ENCODE measurements around the gene DNAJB12.
A peak's percentile ranks its signal among the peaks of the same experiment; 100 is the strongest.
"Not testable (repeated sequence)": the region's sequence is repeated elsewhere in the genome, so short reads cannot be mapped to it uniquely, and the experiment has no call there.

DNAJB12 gene

DNA sequence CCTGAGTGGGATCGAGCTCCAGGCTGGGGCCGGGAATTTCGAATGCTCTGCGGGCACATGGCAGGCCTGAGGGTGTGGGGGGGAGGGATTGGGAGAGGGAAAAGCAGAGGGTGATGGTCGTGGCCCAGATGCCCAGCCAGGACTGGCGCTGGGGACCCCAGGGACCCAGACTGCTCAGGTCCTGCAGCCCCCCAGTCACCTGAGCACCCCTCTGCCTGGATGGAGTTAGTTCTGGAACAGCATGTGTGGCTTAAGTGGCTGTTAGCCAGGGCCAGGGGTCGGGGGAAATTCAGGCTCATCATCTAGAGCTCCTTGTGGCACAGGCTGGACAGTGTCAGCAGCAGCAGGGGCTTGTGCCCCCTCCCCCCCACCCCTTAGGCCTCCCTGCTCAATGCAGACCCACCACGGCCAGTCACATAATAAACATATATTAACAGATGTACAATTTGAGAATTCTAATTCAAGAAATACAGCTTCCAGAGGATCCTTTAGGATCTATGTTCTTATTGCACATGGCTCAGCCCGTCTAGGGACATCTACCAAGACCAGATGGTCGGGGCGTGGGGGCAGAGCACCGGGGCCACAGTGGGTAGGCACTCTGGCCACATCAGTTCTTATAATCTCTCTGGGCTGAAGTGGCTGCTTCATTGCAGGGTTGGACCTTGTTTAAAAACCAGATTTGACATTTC is 22.2 kb downstream of the DNAJB12 start:
- H3K4me3 ChIP-seq (ENCODE audit: low read depth, low read length), result no peak overlapping the region
- TF ChIP-seq CTCF (IDR thresholded peaks at IDR 0.05; ENCODE audit: borderline replicate concordance, insufficient read depth, low read depth, low read length), result no peak

DNA sequence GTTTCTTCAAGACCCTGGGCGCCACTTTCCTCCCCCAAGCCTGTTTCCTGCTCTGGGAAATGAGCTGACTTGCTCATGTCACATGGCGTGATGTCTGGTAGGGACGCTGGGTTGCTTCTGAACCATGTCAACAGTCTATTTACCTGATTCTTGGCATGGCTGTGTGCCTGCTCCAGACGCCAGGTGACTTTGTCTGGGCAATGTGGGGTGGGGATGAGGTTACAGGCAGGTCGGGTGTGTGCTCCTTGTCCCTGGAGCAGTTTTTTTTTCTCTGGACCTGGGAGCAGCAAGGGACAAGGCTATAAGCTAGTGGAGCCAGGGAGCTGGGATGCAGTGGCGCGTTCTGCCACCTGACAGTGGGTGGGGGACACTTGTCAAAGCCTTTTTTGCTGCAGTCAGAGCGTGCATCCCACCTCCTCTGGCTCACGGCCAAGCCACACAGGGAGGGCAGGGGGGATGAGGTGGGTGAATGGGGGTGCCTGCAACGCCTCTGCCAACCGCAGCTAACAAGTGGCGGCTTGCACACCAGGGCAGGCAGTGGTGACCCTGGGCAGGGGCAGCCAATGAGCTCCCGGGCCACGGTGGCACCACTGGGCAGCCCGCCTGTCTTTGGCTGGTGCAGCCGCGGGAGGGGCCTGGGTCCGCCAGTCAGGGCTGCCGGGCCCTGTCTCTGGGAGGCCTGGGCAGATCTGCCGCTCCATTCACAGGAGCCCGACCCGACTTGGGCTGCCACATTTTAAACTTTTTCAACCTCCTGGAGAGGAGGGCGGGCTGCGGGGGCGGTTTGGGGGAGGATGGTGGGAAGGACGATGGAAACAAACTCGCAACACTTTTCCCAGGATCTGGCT is 22.9 kb downstream of the DNAJB12 start:
- peak; percentile 36; the same call in 1 of the 2 replicates for TF ChIP-seq CTCF (IDR thresholded peaks at IDR 0.05; ENCODE audit: borderline replicate concordance, insufficient read depth, low read depth, low read length)
- no peak overlapping the region for H3K4me3 ChIP-seq (ENCODE audit: low read depth, low read length)

DNA sequence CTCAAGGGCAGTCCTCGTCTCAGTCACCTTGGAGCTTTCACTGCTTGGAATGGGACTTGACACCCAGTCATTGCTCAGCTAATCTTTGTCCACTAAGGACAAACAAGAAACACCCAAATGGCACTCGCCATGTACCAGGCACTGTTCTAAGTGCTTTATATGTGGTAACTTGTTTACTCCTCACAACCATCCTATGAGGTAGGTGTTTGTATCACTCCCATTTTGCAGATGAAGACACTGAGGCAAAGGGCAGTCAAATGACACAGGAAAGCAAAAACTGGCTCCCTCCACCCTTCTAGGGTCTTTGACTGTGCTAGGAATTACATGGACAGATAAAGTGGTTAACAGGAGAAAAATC is 24.7 kb downstream of the DNAJB12 start:
- no peak for TF ChIP-seq CTCF (IDR thresholded peaks at IDR 0.05; ENCODE audit: borderline replicate concordance, insufficient read depth, low read depth, low read length)
- no peak overlapping the region for H3K4me3 ChIP-seq (ENCODE audit: low read depth, low read length)

- no peak overlapping the region for H3K4me3 ChIP-seq (ENCODE audit: low read depth, low read length)
- no peak for TF ChIP-seq CTCF (IDR thresholded peaks at IDR 0.05; ENCODE audit: borderline replicate concordance, insufficient read depth, low read depth, low read length)
Measured at GRCh38 chr10:72329290-72330068, 25.2 kb downstream of the DNAJB12 start.

DNA sequence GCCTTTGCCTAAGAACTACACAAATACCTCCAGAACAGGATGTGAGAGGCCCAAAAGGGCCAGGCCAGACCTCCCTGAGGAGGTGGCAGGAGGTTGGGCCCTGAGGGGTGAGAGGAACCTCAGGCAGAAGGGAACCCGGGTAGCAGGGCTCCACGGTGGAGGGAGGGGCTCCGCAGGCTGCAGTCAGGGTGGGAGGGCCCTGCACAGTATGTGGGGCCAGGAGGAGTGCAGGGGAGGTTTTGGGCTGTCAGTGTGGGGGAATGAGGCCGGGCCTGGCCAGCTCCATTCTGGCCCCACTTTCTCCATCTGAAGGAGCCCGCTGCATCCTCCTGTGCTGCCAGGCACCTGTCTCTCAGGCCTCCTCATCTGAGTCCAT is 25.9 kb downstream of the DNAJB12 start:
- H3K4me3 ChIP-seq (ENCODE audit: low read depth, low read length), result no peak overlapping the region
- no peak for TF ChIP-seq CTCF (IDR thresholded peaks at IDR 0.05; ENCODE audit: borderline replicate concordance, insufficient read depth, low read depth, low read length)

DNA sequence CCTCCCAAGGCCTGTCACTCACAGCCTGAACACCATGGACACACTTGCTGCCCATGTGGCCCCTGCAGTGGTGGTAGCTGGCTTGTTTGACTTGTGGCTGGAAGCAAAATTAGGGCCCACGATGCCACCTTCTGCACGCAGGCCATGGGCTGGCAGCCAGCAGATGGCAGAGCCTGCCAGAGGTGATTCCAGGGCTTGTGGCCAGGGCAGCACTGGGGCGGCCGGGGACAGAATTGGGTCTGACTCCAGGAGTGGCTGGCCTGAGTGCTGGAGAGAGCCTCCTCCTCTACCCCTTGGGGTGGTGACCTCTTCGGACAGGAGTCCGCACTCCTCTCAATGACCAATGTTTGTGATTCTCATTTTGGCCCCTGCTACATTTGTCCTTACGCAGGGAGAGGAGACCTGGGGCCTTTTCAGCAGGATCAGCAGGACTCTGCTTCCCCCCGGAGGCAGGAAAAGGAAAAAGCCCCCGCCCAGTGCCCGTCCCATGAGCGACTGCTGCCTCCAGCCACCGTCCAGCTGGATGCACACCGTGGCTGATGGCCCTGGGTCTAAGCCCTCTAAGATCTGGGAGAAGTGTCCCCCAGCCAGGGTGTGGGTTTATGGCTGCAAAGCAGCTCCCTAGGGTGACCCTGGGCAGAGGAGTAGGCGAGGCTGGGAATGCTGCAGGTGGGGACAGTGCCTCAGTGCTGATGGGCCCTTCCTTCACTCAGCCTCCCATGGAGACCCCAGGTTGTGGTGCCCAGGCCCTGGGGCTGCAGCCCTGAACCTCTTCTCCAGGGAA is 26.5 kb downstream of the DNAJB12 start:
- no peak overlapping the region for H3K4me3 ChIP-seq (ENCODE audit: low read depth, low read length)
- peak; percentile 54; the same call in 1 of the 2 replicates for TF ChIP-seq CTCF (IDR thresholded peaks at IDR 0.05; ENCODE audit: borderline replicate concordance, insufficient read depth, low read depth, low read length)

- not testable (repeated sequence) for H3K4me3 ChIP-seq (ENCODE audit: low read depth, low read length)
Measured at GRCh38 chr10:72326665-72327603, 27.8 kb downstream of the DNAJB12 start.

- H3K4me3 ChIP-seq (ENCODE audit: low read depth, low read length), result not testable (repeated sequence)
Measured at GRCh38 chr10:72325243-72326175, 29.2 kb downstream of the DNAJB12 start.

All from GM12875 (cell line).